Renal cortical epithelial cell (primary cell): ENCODE data around the gene ARHGAP24. TPM values are rescaled to one million over a fixed set of nuclear protein-coding genes. Genes with fewer than 3 reads are reported as not detected.

Experiments used
- DNase-seq: peaks from one replicate; pipeline ENCODE4 v3.0.0-alpha.2; 2011; ENCODE audit warnings: low read depth
- total RNA-seq: library from RNA; depleted of rRNA; stranded (reverse); fragments of >200 nt; gene quantifications from 2 replicates; pipeline ENCODE4 v1.2.3, GENCODE V29; 2014

Gene ARHGAP24
- total RNA-seq, 1 donor from 2014 or later: 63.1 TPM

- no peak for DNase-seq
Measured at GRCh38 chr4:85740431-85740861, 265.5 kb downstream of the ARHGAP24 start.

- no peak for DNase-seq
Measured at GRCh38 chr4:85741381-85741780, 266.4 kb downstream of the ARHGAP24 start.

GRCh38 chr4:85741921-85742591 is 267.1 kb downstream of the ARHGAP24 start:
- no peak for DNase-seq

- no peak for DNase-seq
Measured at GRCh38 chr4:85744950-85745349, 270.0 kb downstream of the ARHGAP24 start.

GRCh38 chr4:85745939-85746338 is 271.0 kb downstream of the ARHGAP24 start:
- DNase-seq: no peak

GRCh38 chr4:85747882-85748491 is 273.0 kb downstream of the ARHGAP24 start:
- DNase-seq: peak; percentile 88

GRCh38 chr4:85748654-85749053 is 273.7 kb downstream of the ARHGAP24 start:
- no peak for DNase-seq

GRCh38 chr4:85751866-85752265 is 276.9 kb downstream of the ARHGAP24 start:
- DNase-seq: no peak

GRCh38 chr4:85755285-85755684 is 280.3 kb downstream of the ARHGAP24 start:
- DNase-seq: no peak

- DNase-seq: peak; percentile 53
Measured at GRCh38 chr4:85756938-85757337, 282.0 kb downstream of the ARHGAP24 start.

- DNase-seq: no peak
Measured at GRCh38 chr4:85759388-85759787, 284.4 kb downstream of the ARHGAP24 start.

- DNase-seq: no peak
Measured at GRCh38 chr4:85760511-85760910, 285.6 kb downstream of the ARHGAP24 start.

GRCh38 chr4:85761803-85762528 is 287.0 kb downstream of the ARHGAP24 start:
- peak; percentile 61 for DNase-seq

GRCh38 chr4:85762529-85762871 is 287.6 kb downstream of the ARHGAP24 start:
- peak; percentile 86 for DNase-seq

GRCh38 chr4:85763202-85763601 is 288.3 kb downstream of the ARHGAP24 start:
- peak; percentile 94 for DNase-seq

GRCh38 chr4:85767649-85768048 is 292.7 kb downstream of the ARHGAP24 start:
- DNase-seq: no peak

- DNase-seq: peak; percentile 87
Measured at GRCh38 chr4:85769009-85769408, 294.1 kb downstream of the ARHGAP24 start.

GRCh38 chr4:85772470-85772869 is 297.5 kb downstream of the ARHGAP24 start:
- DNase-seq: no peak

GRCh38 chr4:85773372-85773771 is 298.4 kb downstream of the ARHGAP24 start:
- no peak for DNase-seq

GRCh38 chr4:85774000-85774399 is 299.1 kb downstream of the ARHGAP24 start:
- DNase-seq: peak; percentile 68

- no peak for DNase-seq
Measured at GRCh38 chr4:85774489-85774888, 299.5 kb downstream of the ARHGAP24 start.

GRCh38 chr4:85776096-85776495 is 301.1 kb downstream of the ARHGAP24 start:
- DNase-seq: no peak

GRCh38 chr4:85776579-85776978 is 301.6 kb downstream of the ARHGAP24 start:
- DNase-seq: peak; percentile 94
